Heart right ventricle (tissue), 16 donors: ENCODE measurements around the gene SPECC1L. TPM values are rescaled to one million over a fixed set of nuclear protein-coding genes. Genes with fewer than 3 reads are reported as not detected.
A peak's percentile ranks its signal among the peaks of the same experiment; 100 is the strongest.

Experiments
- ATAC-seq, 8 donors: fragments of 200-7000 bp; cut with Tn5 transposase; one replicate each; pipeline ENCODE4 v1.9.1; 2020; ENCODE audit warnings: mild to moderate bottlenecking in 8 of 8, moderate library complexity in 8 of 8, moderate number of reproducible peaks in 1 of 8
- DNase-seq, 2 donors: peaks; one replicate each; pipeline ENCODE4 v3.0.0-alpha.2; 2020
- H3K27ac ChIP-seq, 10 donors: fragments of 200-600 bp; sonication (generic) in 2 of 10; one replicate each; pipeline versions ENCODE4 v1.5.0 to v1.8.0; 2020 to 2022; ENCODE audit warnings: mild to moderate bottlenecking in 3 of 10
- H3K27me3 ChIP-seq, 7 donors: fragments of 200-600 bp; one replicate each; pipeline ENCODE4 v1.8.0; 2021 to 2022; ENCODE audit warnings: mild to moderate bottlenecking in 2 of 7
- H3K36me3 ChIP-seq, 9 donors: fragments of 200-600 bp; sonication (generic) in 1 of 9; one replicate each; pipeline versions ENCODE4 v1.5.0 to v1.8.0; 2020 to 2022; ENCODE audit warnings: mild to moderate bottlenecking in 2 of 9
- H3K4me1 ChIP-seq, 9 donors: fragments of 200-600 bp; sonication (generic) in 1 of 9; one replicate each; pipeline versions ENCODE4 v1.5.0 to v1.8.0; 2020 to 2022; ENCODE audit warnings: mild to moderate bottlenecking in 4 of 9
- H3K4me3 ChIP-seq, 10 donors: fragments of 200-600 bp; sonication (generic) in 2 of 10; one replicate each; pipeline versions ENCODE4 v1.5.0 to v1.8.0; 2020 to 2022; ENCODE audit warnings: mild to moderate bottlenecking in 7 of 10, moderate library complexity in 2 of 10
- H3K9me3 ChIP-seq, 11 donors: fragments of 200-600 bp in 10 of 11; sonication (generic) in 2 of 11; one replicate each; pipeline versions ENCODE4 v1.5.0 to v1.8.0; 2013 to 2022; ENCODE audit warnings: mild to moderate bottlenecking in 2 of 11, control low read depth in 1 of 11, moderate library complexity in 1 of 11
- WGBS, 2 donors: extraction: QIAGEN DNeasy Blood & Tissue Kit; methylation state at CpG; one replicate each; pipeline ENCODE4 v1.1.7; 2013; ENCODE audit warnings: inconsistent platforms in 1 of 2; 5-methylcytosine and 5-hydroxymethylcytosine counted together
- intact Hi-C, 10 donors: fragments of 100-400 bp; cut with DNase I; formaldehyde crosslinking; loops; one replicate each; pipeline versions ENCODE4 v1.11.1 to v1.14.2; 2022
- polyA plus RNA-seq, 2 donors: library from polyadenylated mRNA; stranded (reverse); fragments of 200-250 nt; gene quantifications; one replicate each; pipeline ENCODE4 v1.2.3, GENCODE V29; 2013
- total RNA-seq, 10 donors: library from RNA; stranded (reverse); fragmentation: NEBNext Ultra II Directional in 3 of 10; extraction: Animal tissue kit (Norgen Biotek cat#: 25700) in 3 of 10; gene quantifications; one replicate each; pipeline versions ENCODE4 v1.2.1 to v1.2.4, GENCODE V29; 2021 to 2023
- TF ChIP-seq, protein P1 (sequence below), 9 donors: fragments of 200-600 bp; sonication (generic) in 2 of 9; IDR thresholded peaks; one replicate each; pipeline versions ENCODE4 v1.5.0 to v1.8.0; 2021 to 2022; ENCODE audit warnings: antibody characterized with exemption in 9 of 9, mild to moderate bottlenecking in 5 of 9, moderate library complexity in 1 of 9
- donor health status: Arrhythmogenic right ventricular cardiomyopathy.
- donor health status: ischemic (EF 13 %, LVEDD 7.1; RV severe dilation, severe dysfunction).
- donor health status: healthy with polysubstance abuse.
- donor health status: DM: no; HTN: yes; CAD: no.
- donor health status: DM: no; HTN: no; CAD: no.
- donor health status: ischemic (EF 25% LVEDD 6.9; RV normal size, moderate dysfunction).
- donor health status: ischemic (EF 25% LVEDD 5.7; RV mildly dilated, moderate dysfunction).
- donor health status: healthy.
- donor health status: DM: yes; HTN: yes; CAD: no.
- donor health status: Ischemic cardiomyopathy.
- donor health status: ischemic (EF 35%, LVEDD 5.7; RV mildly dilated, moderate dysfunction).
- donor health status: nonischemic (EF 11% LVEDD 7.7; RV severe dilation, severe dysfunction).
- donor health status: DM: yes; HTN: yes; CAD: no.
- donor health status: PGD.
- donor health status: ischemic (EF 29% LVEDD 5.4; RV normal size, mild dysfunction).
- donor health status: nonischemic (EF 23%, LVEDD 6.1; RV moderate dilation, normal function).

SPECC1L gene
- total and polyA plus RNA-seq, 12 donors, result 8.3 to 61.7 (median 49.5) TPM

DNA sequence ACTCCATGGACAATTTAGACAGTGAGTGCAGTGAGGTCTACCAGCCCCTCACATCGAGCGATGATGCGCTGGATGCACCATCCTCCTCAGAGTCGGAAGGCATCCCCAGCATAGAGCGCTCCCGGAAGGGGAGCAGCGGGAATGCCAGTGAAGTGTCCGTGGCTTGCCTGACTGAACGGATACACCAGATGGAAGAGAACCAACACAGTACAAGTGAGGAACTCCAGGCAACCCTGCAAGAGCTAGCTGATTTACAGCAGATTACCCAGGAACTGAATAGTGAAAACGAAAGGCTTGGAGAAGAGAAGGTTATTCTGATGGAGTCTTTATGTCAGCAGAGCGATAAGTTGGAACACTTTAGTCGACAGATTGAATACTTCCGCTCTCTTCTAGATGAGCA is 51.4 kb downstream of the SPECC1L start:
- Histone ChIP-seq H3K4me1 (peaks cover 0 to 34% (median 20%) of the 10 kb centered on the region in 9 donors), H3K9me3 (no peaks in the 10 kb centered on the region), H3K27me3 (no peaks in the 10 kb centered on the region), H3K4me3 (no peak overlapping the region), H3K27ac (no peak overlapping the region), H3K36me3 (peaks cover 0 to 84% (median 14%) of the 10 kb centered on the region in 9 donors)
- whole genome bisulfite sequencing, 2 donors, result 91 to 93% methylated on average over 13 of the region's 13 CpGs
- DNase-seq (no peak), ATAC-seq (peak in 2 of 8 donors; percentile 18 to 25)
- TF ChIP-seq, protein P1, sequence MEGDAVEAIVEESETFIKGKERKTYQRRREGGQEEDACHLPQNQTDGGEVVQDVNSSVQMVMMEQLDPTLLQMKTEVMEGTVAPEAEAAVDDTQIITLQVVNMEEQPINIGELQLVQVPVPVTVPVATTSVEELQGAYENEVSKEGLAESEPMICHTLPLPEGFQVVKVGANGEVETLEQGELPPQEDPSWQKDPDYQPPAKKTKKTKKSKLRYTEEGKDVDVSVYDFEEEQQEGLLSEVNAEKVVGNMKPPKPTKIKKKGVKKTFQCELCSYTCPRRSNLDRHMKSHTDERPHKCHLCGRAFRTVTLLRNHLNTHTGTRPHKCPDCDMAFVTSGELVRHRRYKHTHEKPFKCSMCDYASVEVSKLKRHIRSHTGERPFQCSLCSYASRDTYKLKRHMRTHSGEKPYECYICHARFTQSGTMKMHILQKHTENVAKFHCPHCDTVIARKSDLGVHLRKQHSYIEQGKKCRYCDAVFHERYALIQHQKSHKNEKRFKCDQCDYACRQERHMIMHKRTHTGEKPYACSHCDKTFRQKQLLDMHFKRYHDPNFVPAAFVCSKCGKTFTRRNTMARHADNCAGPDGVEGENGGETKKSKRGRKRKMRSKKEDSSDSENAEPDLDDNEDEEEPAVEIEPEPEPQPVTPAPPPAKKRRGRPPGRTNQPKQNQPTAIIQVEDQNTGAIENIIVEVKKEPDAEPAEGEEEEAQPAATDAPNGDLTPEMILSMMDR (IDR thresholded peaks at IDR 0.05), result no peak
- intact Hi-C loops, result loop anchor here in 8 of 10 donors (5.0 to 10.0 kb wide), 6 partner anchors 83 to 205 kb away; no protein-coding TSS in a partner anchor

GRCh38 chr22:24322522-24322921 is 51.9 kb downstream of the SPECC1L start:
- TF ChIP-seq, protein P1 (IDR thresholded peaks at IDR 0.05), result no peak
- Histone ChIP-seq H3K4me1 (peaks cover 0 to 34% (median 20%) of the 10 kb centered on the region in 9 donors), H3K27ac (peak overlapping the region in 1 of 10 donors; percentile 37), H3K27me3 (no peaks in the 10 kb centered on the region), H3K36me3 (peaks cover 0 to 89% (median 14%) of the 10 kb centered on the region in 9 donors), H3K9me3 (no peaks in the 10 kb centered on the region), H3K4me3 (no peak overlapping the region)
- WGBS, 2 donors, result 89 to 90% methylated on average over 6 of the region's 6 CpGs
- intact Hi-C loops, result loop anchor here in 8 of 10 donors (5.0 to 10.0 kb wide), 6 partner anchors 82 to 205 kb away; no protein-coding TSS in a partner anchor
- no peak for ATAC-seq
- no peak for DNase-seq

- intact Hi-C loops, result loop anchor here in 8 of 10 donors (5.0 to 10.0 kb wide), 6 partner anchors 82 to 204 kb away; no protein-coding TSS in a partner anchor
- no peak overlapping the region for H3K4me3 ChIP-seq
- ATAC-seq (peak in 4 of 8 donors; percentile 45 to 65 (median 52)), DNase-seq (no peak)
- H3K4me1 ChIP-seq, result peaks cover 0 to 34% (median 20%) of the 10 kb centered on the region in 9 donors
- peaks cover 0 to 94% (median 14%) of the 10 kb centered on the region in 9 donors for H3K36me3 ChIP-seq
- H3K27ac ChIP-seq, result peak overlapping the region in 4 of 10 donors; percentile 0 to 37 (median 12)
- no peaks in the 10 kb centered on the region for H3K9me3 ChIP-seq
- 81 to 87% methylated on average over 2 of the region's 2 CpGs for WGBS, 2 donors
- no peaks in the 10 kb centered on the region for H3K27me3 ChIP-seq
- TF ChIP-seq, protein P1 (IDR thresholded peaks at IDR 0.05), result no peak
Observed at GRCh38 chr22:24323233-24323632, 52.6 kb downstream of the SPECC1L start.

GRCh38 chr22:24323695-24324094 is 53.1 kb downstream of the SPECC1L start:
- Histone ChIP-seq H3K36me3 (peaks cover 0 to 92% (median 14%) of the 10 kb centered on the region in 9 donors), H3K4me1 (peaks cover 0 to 34% (median 20%) of the 10 kb centered on the region in 9 donors), H3K9me3 (no peaks in the 10 kb centered on the region), H3K4me3 (no peak overlapping the region), H3K27me3 (no peaks in the 10 kb centered on the region), H3K27ac (peak overlapping the region in 4 of 10 donors; percentile 0 to 37 (median 12))
- TF ChIP-seq, protein P1 (IDR thresholded peaks at IDR 0.05), result no peak
- intact Hi-C loops, result loop anchor here in 9 of 10 donors (2.0 to 10.0 kb wide), 9 partner anchors 81 to 204 kb away; no protein-coding TSS in a partner anchor
- DNase-seq, result no peak
- ATAC-seq, result no peak
- WGBS, 2 donors, result 62 to 68% methylated on average over 3 of the region's 3 CpGs
